PC-3 (cell line): ENCODE data around the gene MARK2. TPM values are rescaled to one million over a fixed set of nuclear protein-coding genes. Genes with fewer than 3 reads are reported as not detected.

ENCODE experiments used
- ATAC-seq: fragments of 200-7000 bp; cut with Tn5 transposase; 2 replicates; pipeline ENCODE4 v1.9.1; 2020; ENCODE audit warnings: mild to moderate bottlenecking, moderate library complexity
- BruUV-seq: library from RNA; stranded (reverse); fragments of 400-500 nt; replicated peaks from 2 replicates; lab custom pipeline; 2021; lab: Mats Ljungman, UMichigan
- CTCF ChIA-PET: fragments of 300-600 bp; sonication (Branson Sonifier 250); formaldehyde crosslinking; loops from one replicate; lab custom pipeline; 2022; ENCODE audit warnings: antibody characterized with exemption; lab: Charles Lee
- POLR2A ChIA-PET: fragments of 300-600 bp; sonication (Branson Sonifier 250); formaldehyde crosslinking; loops from one replicate; lab custom pipeline; 2022; ENCODE audit warnings: antibody characterized with exemption; ENCODE audit not compliant: unreplicated experiment; lab: Charles Lee
- DNase-seq: peaks from one replicate; pipeline ENCODE4 v3.0.0-alpha.2; 2015
- H2AFZ ChIP-seq: fragments of 300-600 bp; sonication (generic); 2 replicates; pipeline ENCODE4 v1.6.0; 2016; ENCODE audit warnings: antibody characterized with exemption, low read length
- H3F3A ChIP-seq: fragments of 300-600 bp; sonication (generic); one replicate; pipeline ENCODE4 v1.6.0; 2017; ENCODE audit warnings: antibody characterized with exemption, low read length, control low read depth, mild to moderate bottlenecking; ENCODE audit not compliant: unreplicated experiment
- H3K27ac ChIP-seq: fragments of 300-600 bp; sonication (generic); 2 replicates; pipeline ENCODE4 v1.5.1; 2016; ENCODE audit warnings: mild to moderate bottlenecking, low read length
- H3K27me3 ChIP-seq: fragments of 300-600 bp; sonication (generic); 2 replicates; pipeline ENCODE4 v1.6.1; 2016; ENCODE audit warnings: low read length, mixed read lengths
- H3K36me3 ChIP-seq: fragments of 300-600 bp; sonication (generic); 2 replicates; pipeline ENCODE4 v1.6.1; 2016; ENCODE audit warnings: low read depth, mixed run types, low read length, mixed read lengths
- H3K4me1 ChIP-seq: fragments of 300-600 bp; sonication (generic); 2 replicates; pipeline ENCODE4 v1.5.1; 2016; ENCODE audit warnings: low read length; ENCODE audit not compliant: insufficient read depth
- H3K4me2 ChIP-seq: fragments of 300-600 bp; sonication (generic); 2 replicates; pipeline ENCODE4 v1.6.0; 2016; ENCODE audit warnings: low read length
- H3K4me3 ChIP-seq: fragments of 300-600 bp; sonication (generic); 2 replicates; pipeline ENCODE4 v1.5.1; 2016; ENCODE audit warnings: mild to moderate bottlenecking, low read length, mixed read lengths
- H3K79me2 ChIP-seq: fragments of 300-600 bp; sonication (generic); 2 replicates; pipeline ENCODE4 v1.6.1; 2017; ENCODE audit warnings: low read length, mixed read lengths
- H3K9ac ChIP-seq: fragments of 300-600 bp; sonication (generic); 2 replicates; pipeline ENCODE4 v1.6.0; 2016; ENCODE audit warnings: mild to moderate bottlenecking, low read length
- H3K9me2 ChIP-seq: fragments of 300-600 bp; sonication (generic); replicated peaks from 2 replicates; pipeline ENCODE4 v1.6.1; 2016; ENCODE audit warnings: mixed run types, low read length, mixed read lengths
- H3K9me3 ChIP-seq: fragments of 300-600 bp; sonication (generic); 2 replicates; pipeline ENCODE4 v1.6.1; 2016; ENCODE audit warnings: low read length, mixed read lengths
- H4K20me1 ChIP-seq: fragments of 300-600 bp; sonication (generic); 2 replicates; pipeline ENCODE4 v1.6.1; 2016; ENCODE audit warnings: low read length, mixed read lengths
- EZH2 ChIP-seq: fragments of 300-600 bp; sonication (generic); IDR thresholded peaks from one replicate; pipeline ENCODE4 v1.6.1; 2017; ENCODE audit warnings: antibody characterized with exemption, mild to moderate bottlenecking, low read length; ENCODE audit not compliant: unreplicated experiment
- EZH2phosphoT487 ChIP-seq: fragments of 300-600 bp; sonication (generic); IDR thresholded peaks from 2 replicates; pipeline ENCODE4 v1.6.1; 2018; ENCODE audit warnings: mild to moderate bottlenecking, antibody characterized with exemption, low read length, borderline replicate concordance
- intact Hi-C: fragments of 100-400 bp; cut with micrococcal nuclease; formaldehyde crosslinking; loops from 2 replicates; pipeline ENCODE4 v1.9.0; 2023
- total RNA-seq: library from RNA; depleted of rRNA; stranded (reverse); fragments of >200 nt; gene quantifications from 2 replicates; pipeline ENCODE4 v1.2.3, GENCODE V29; 2014
- TF ChIP-seq, protein P1 (sequence below): fragments of 300-600 bp; sonication (generic); conservative IDR thresholded peaks from 2 replicates; pipeline ENCODE4 v1.5.1; 2017; ENCODE audit warnings: antibody characterized with exemption, low read depth, mild to moderate bottlenecking, low read length

MARK2 gene
- total RNA-seq, 1 experiment from 2014 or later, result 60.1 TPM

GRCh38 chr11:63818609-63819008, 20.3 kb upstream of the MARK2 start:
- H3K36me3 ChIP-seq, result peaks cover 53% of the 10 kb centered on the region
- BruUV-seq, result no TSS peak
- DNase-seq (no peak), ATAC-seq (no peak)
- no peaks in the 10 kb centered on the region for H3K9me3 ChIP-seq
- CTCF ChIA-PET, result no interaction called here
- H2AFZ ChIP-seq, result no peak overlapping the region
- H3K9me2 ChIP-seq, result no peaks in the 10 kb centered on the region
- no peak overlapping the region for H3K4me3 ChIP-seq
- POLR2A ChIA-PET, result no interaction called here
- H3F3A ChIP-seq, result no peaks in the 10 kb centered on the region
- no peak overlapping the region for H3K27ac ChIP-seq
- H3K9ac ChIP-seq, result no peak overlapping the region
- no peak for TF ChIP-seq EZH2phosphoT487
- TF ChIP-seq, protein P1, sequence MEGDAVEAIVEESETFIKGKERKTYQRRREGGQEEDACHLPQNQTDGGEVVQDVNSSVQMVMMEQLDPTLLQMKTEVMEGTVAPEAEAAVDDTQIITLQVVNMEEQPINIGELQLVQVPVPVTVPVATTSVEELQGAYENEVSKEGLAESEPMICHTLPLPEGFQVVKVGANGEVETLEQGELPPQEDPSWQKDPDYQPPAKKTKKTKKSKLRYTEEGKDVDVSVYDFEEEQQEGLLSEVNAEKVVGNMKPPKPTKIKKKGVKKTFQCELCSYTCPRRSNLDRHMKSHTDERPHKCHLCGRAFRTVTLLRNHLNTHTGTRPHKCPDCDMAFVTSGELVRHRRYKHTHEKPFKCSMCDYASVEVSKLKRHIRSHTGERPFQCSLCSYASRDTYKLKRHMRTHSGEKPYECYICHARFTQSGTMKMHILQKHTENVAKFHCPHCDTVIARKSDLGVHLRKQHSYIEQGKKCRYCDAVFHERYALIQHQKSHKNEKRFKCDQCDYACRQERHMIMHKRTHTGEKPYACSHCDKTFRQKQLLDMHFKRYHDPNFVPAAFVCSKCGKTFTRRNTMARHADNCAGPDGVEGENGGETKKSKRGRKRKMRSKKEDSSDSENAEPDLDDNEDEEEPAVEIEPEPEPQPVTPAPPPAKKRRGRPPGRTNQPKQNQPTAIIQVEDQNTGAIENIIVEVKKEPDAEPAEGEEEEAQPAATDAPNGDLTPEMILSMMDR, result no peak
- TF ChIP-seq EZH2, result no peak
- no peak overlapping the region for H3K4me2 ChIP-seq
- intact Hi-C loops, result no loop called here
- peaks cover 44% of the 10 kb centered on the region for H3K79me2 ChIP-seq
- peaks cover 11% of the 10 kb centered on the region for H3K4me1 ChIP-seq
- peaks cover 36% of the 10 kb centered on the region for H4K20me1 ChIP-seq
- no peaks in the 10 kb centered on the region for H3K27me3 ChIP-seq

DNA sequence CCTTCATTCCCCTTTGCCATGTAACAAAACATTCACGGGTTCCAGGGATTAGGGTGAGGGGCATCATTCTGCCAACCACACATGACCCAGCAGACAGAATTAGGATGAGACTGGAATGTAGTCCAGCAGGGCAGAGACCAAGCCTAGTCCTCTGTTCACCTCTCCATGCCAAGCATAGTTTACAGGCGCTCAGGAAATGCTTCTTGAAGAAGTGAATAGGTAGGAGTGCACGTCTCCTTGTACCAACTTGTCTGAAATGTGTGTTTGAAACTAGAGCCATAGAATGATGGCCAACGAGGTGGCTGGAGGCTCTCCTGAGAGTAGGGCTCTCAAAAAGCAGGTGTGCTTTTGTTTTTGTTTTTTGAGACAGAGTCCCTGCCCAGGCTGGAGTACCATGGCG, 17.5 kb upstream of the MARK2 start:
- ATAC-seq, result no peak
- H3K9ac ChIP-seq, result no peak overlapping the region
- H2AFZ ChIP-seq, result no peak overlapping the region
- no peaks in the 10 kb centered on the region for H3F3A ChIP-seq
- CTCF ChIA-PET, result no interaction called here
- no peaks in the 10 kb centered on the region for H3K9me2 ChIP-seq
- H3K4me3 ChIP-seq, result no peak overlapping the region
- POLR2A ChIA-PET, result no interaction called here
- no peak overlapping the region for H3K27ac ChIP-seq
- peaks cover 11% of the 10 kb centered on the region for H4K20me1 ChIP-seq
- DNase-seq, result peak; percentile 1
- H3K4me1 ChIP-seq, result no peaks in the 10 kb centered on the region
- peaks cover 16% of the 10 kb centered on the region for H3K79me2 ChIP-seq
- no peak overlapping the region for H3K4me2 ChIP-seq
- H3K9me3 ChIP-seq, result no peaks in the 10 kb centered on the region
- H3K36me3 ChIP-seq, result peaks cover 65% of the 10 kb centered on the region
- intact Hi-C loops, result no loop called here
- H3K27me3 ChIP-seq, result no peaks in the 10 kb centered on the region
- BruUV-seq, result no TSS peak
- TF ChIP-seq EZH2 (no peak), EZH2phosphoT487 (no peak)
- TF ChIP-seq, protein P1, result no peak

DNA sequence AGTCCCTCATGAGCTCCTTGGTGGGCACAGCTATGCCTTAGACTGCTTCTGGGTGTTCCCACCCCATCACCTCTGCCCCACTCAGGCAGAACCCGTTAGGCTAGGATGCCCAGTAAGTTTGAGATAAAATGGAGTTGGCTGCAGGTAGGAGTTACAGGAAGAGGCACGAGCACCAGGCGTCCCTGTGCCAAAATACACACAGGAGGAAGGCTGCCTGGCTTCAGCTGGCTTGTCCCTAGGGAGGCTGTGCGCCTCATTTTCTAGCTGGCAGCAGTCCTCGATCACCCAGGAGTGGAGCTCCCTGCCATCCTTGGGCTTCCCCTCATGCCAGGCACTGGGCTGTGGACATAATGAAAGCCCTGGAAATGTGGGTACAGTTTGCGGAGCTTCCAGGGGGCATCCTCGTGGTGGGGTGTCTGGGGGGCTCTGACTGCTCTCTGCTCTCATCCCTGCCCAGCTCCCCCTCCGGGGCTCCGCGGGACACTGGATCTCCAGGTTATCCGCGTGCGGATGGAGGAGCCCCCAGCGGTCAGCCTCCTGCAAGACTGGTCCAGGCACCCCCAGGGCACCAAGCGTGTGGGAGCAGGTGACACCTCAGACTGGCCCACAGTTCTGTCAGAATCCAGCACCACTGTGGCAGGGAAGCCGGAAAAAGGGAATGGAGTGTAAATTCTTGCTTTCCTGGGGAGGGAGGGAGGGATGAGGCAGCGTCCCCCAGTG, 12.3 kb upstream of the MARK2 start:
- H3K9me3 ChIP-seq, result no peaks in the 10 kb centered on the region

More for the DNA sequence above, 12.3 kb upstream of the MARK2 start:
- intact Hi-C loops, result no loop called here
- no peak overlapping the region for H3K4me3 ChIP-seq
- no peak overlapping the region for H3K27ac ChIP-seq
- no peaks in the 10 kb centered on the region for H4K20me1 ChIP-seq
- H3F3A ChIP-seq, result no peaks in the 10 kb centered on the region
- H3K4me2 ChIP-seq, result no peak overlapping the region
- no peak overlapping the region for H3K9ac ChIP-seq
- TF ChIP-seq EZH2phosphoT487 (no peak), EZH2 (no peak)
- TF ChIP-seq, protein P1, result no peak
- DNase-seq (no peak), ATAC-seq (no peak)
- H3K27me3 ChIP-seq, result no peaks in the 10 kb centered on the region
- POLR2A ChIA-PET, result no interaction called here
- no peaks in the 10 kb centered on the region for H3K9me2 ChIP-seq
- H2AFZ ChIP-seq, result no peak overlapping the region
- no peaks in the 10 kb centered on the region for H3K4me1 ChIP-seq
- no TSS peak for BruUV-seq
- peaks cover 37% of the 10 kb centered on the region for H3K36me3 ChIP-seq
- no peaks in the 10 kb centered on the region for H3K79me2 ChIP-seq
- CTCF ChIA-PET, result no interaction called here
